ENCODE results near the gene LRRC34. TPM values are rescaled to one million over a fixed set of nuclear protein-coding genes. Genes with fewer than 3 reads are reported as not detected.

Gene LRRC34
- total and polyA plus RNA-seq, 2 donors (not counting 1 experiment from before 2014, with no cell fraction given), result 3.5 to 11.8 TPM

- ChIA-PET POLR2A (interaction anchor here (0.8 to 3.0 kb wide), 9 partner anchors 9 to 584 kb away, joined by 3 to 23 read pairs (median 4); partner anchors contain the start of genes LRRC34, LRRIQ4, SEC62 and SKIL), CTCF (interaction anchor here (0.7 to 3.3 kb wide), 8 partner anchors 9 to 194 kb away, joined by 3 to 21 read pairs (median 4); partner anchors contain the start of genes LRRC34, LRRIQ4 and TERC)
- Histone ChIP-seq H3K9ac (ENCODE audit: low read length) (peak within 1 kb of the TSS; percentile 96), H3K4me3 (ENCODE audit: control extremely low read depth in 1 of 5, extremely low read depth in 1 of 5, insufficient read depth in 1 of 5, low read depth in 2 of 5, low read length in 4 of 5) (peak within 1 kb of the TSS; percentile 89 to 97 (median 91)), H2AFZ (ENCODE audit: insufficient read depth, low read depth, low read length, poor library complexity, severe bottlenecking) (peak within 1 kb of the TSS; percentile 98), H3K36me3 (replicated peaks in 1 of 2; ENCODE audit: control extremely low read depth in 1 of 2, control insufficient read depth in 1 of 2, extremely low read depth in 1 of 2, insufficient read depth in 2 of 2, low read length in 1 of 2) (peaks cover 1 to 33% of the 10 kb centered on the region in 2 experiments), H3K9me3 (ENCODE audit: control extremely low read depth in 1 of 3, control insufficient read depth in 2 of 3, insufficient read depth in 1 of 3, low read length in 2 of 3) (peaks cover 0 to 7% (median 0%) of the 10 kb centered on the region in 3 donors), H3K27me3 (replicated peaks in 1 of 4; ENCODE audit: control extremely low read depth in 1 of 4, control insufficient read depth in 3 of 4, insufficient read depth in 4 of 4, low read length in 3 of 4) (no peaks in the 10 kb centered on the region), H3K79me2 (ENCODE audit: control insufficient read depth, insufficient read depth, low read length) (peaks cover 44% of the 10 kb centered on the region), H3K4me1 (ENCODE audit: control insufficient read depth in 2 of 2, insufficient read depth in 2 of 2, low read length in 2 of 2) (peaks cover 16 to 19% of the 10 kb centered on the region in 2 donors), H4K20me1 (ENCODE audit: control insufficient read depth, insufficient read depth, low read length, poor library complexity, severe bottlenecking) (no peaks in the 10 kb centered on the region), H3K4me2 (replicated peaks; ENCODE audit: low read depth, low read length, poor library complexity, severe bottlenecking) (peak within 1 kb of the TSS; percentile 78), H3K27ac (ENCODE audit: low read length in 2 of 2) (peak within 1 kb of the TSS; percentile 97)
- no peaks in the 10 kb centered on the region for H3K27me3 Mint-ChIP-seq
- H3K27ac Mint-ChIP-seq, result peak within 1 kb of the TSS; percentile 99
- ATAC-seq (ENCODE audit: low read depth) (peak; percentile 78), DNase-seq (peak; percentile 96)
- H3K4me1 Mint-ChIP-seq, result peaks cover 50% of the 10 kb centered on the region
- peak within 1 kb of the TSS; percentile 100 for H3K4me3 Mint-ChIP-seq
- TF ChIP-seq EZH2 (IDR thresholded peaks at IDR 0.05; ENCODE audit: borderline replicate concordance, insufficient read depth, low read depth, low read length, poor library complexity, severe bottlenecking), result no peak
- no peak for TF ChIP-seq CTCF (IDR thresholded peaks at IDR 0.05)
- intact Hi-C loops (cut with micrococcal nuclease), result loop anchor here (1.0 to 5.0 kb wide), 8 partner anchors 8 to 584 kb away; partner anchors contain the start of genes PHC3, SEC62, SKIL and TERC
- under 1% methylated on average over 61 of the region's 61 CpGs for WGBS (ENCODE audit: insufficient coverage)
- no peaks in the 10 kb centered on the region for H3K9me3 Mint-ChIP-seq (ENCODE audit: insufficient read depth)
Measured at GRCh38 chr3:169772897-169773816, 39.5 kb downstream of the LRRC34 start, which contains the start of gene MYNN. MYNN (plus strand) TSS chr3:169773396; CDS start chr3:169774296, 900 bp downstream.

Measured in B cell (primary cell).